OCI-M2 (cell line): ENCODE results near the gene ZYG11B.
"Not testable (repeated sequence)": the region's sequence is repeated elsewhere in the genome, so short reads cannot be mapped to it uniquely, and the experiment has no call there.

Source experiments
- DNase-seq: peaks from one replicate; lab custom pipeline; 2025; ENCODE audit not compliant: unreplicated experiment; lab: John Stamatoyannopoulos, UW

The ZYG11B gene

GRCh38 chr1:52706941-52707926, 19.0 kb upstream of the ZYG11B start:
- no peak for DNase-seq

DNA sequence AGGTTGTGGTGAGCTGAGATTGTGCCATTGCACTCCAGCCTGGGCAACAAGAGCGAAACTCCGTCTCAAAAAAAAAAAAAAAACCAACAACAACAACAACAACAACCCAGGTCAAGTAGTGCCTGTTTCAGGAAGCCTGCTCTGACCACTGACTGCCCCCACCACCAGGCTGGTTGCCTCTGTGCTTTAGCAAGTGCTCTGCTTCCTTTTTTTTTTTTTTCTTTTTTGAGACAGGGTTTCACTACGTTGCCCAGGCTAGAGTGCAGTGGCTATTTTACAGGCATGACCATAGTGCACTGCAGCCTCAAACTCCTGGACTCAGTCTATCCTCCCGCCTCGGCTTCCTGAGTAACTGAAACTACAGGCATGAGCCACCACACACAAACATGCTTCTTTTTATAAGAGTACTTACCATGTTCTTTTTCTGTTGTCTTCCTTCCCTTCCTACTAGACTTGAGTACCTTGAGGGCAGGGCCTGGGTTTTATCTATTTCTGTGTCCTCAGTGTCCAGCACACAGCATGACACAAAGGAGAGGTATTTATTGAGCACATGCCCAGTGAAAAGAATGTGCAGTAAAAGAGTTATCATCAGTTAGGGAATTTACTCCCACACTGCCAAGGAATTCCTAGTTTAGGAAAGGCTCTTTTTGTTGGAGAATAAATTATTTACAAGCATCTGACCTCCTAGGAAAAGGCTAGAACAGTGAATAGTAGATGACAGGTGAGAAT, 18.2 kb upstream of the ZYG11B start:
- no peak for DNase-seq

GRCh38 chr1:52709016-52709415, 17.2 kb upstream of the ZYG11B start:
- no peak for DNase-seq

DNA sequence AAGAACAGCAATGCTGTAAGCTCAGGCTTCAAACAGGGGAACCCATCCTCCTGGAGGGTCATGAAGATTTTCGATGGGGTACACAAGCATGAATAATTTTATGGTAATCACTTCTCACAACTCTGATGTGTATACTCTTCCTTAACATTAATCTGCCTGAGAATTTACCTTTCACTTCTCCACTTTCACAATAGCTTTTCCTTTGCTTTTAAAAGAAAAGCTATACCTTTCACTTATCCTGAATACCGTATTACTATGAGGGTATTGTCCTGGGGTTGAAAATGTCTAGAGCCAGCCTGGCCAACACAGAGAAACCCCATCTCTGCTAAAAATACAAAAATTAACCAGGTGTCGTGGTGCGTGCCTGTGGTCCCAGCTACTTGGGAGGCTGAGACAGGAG, 12.7 kb upstream of the ZYG11B start:
- no peak for DNase-seq

- DNase-seq, result not testable (repeated sequence)
These were observed 11.0 kb upstream of the ZYG11B start for GRCh38 chr1:52715296-52715695.

DNA sequence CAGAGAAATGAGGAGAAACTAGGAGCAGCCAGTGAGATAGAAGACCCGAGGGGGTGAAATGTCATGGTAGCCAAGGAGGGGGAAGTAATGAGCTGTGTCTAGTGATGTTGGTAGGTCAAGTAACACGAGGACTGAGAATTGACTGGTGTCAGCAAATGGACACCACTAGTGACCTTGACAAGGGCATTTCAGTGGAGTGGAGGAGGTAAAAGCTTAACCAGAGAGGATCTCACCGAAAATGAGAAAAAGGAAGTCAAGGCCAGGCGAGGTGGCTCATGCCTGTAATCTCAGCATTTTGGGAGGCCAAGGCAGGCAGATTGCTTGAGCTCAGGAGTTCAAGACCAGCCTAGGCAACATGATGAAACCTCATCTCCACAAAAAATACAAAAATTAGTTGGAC, 3.0 kb upstream of the ZYG11B start:
- no peak for DNase-seq

GRCh38 chr1:52725903-52726264, 369 bp upstream of the ZYG11B start:
- no peak for DNase-seq

- DNase-seq, result no peak
These were observed 897 bp downstream of the ZYG11B start for GRCh38 chr1:52727114-52727586.

DNA sequence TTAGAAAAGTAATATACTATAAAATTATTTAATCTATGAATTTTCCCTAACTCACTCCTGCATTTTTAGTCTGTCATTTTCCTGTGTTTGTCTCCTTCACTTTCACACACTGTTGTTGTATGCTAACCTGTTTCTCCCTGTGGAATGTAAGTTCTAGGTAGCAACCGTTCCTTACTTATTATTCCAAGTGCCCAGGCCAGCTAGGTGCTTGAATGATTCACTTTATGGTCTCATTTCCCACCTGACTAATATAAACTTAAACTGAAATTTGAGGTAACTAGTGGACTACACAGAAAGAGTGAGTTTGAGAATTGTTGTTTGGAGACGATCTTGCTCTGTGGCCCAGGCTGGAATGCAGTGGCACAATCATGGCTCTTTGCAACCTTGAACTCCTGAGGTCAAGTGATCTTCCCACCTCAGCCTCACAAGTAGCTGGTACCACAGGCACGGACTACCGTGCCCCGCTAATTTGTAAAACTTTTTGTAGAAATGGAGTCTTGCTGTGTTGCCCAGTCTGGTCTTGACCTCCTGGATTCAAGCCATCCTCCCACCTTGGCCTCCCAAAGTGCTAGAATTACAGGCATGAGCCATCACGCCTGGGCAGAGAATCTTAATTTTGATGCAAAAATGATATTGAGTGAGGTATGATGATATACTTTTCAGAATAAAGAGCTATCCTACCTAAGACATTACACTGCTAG, 1.9 kb downstream of the ZYG11B start:
- DNase-seq, result no peak

GRCh38 chr1:52733368-52733767, 7.1 kb downstream of the ZYG11B start:
- no peak for DNase-seq

- DNase-seq, result not testable (repeated sequence)
These were observed 9.1 kb downstream of the ZYG11B start for GRCh38 chr1:52735371-52735770.

- no peak for DNase-seq
These were observed 11.9 kb downstream of the ZYG11B start for GRCh38 chr1:52738148-52738547.

DNA sequence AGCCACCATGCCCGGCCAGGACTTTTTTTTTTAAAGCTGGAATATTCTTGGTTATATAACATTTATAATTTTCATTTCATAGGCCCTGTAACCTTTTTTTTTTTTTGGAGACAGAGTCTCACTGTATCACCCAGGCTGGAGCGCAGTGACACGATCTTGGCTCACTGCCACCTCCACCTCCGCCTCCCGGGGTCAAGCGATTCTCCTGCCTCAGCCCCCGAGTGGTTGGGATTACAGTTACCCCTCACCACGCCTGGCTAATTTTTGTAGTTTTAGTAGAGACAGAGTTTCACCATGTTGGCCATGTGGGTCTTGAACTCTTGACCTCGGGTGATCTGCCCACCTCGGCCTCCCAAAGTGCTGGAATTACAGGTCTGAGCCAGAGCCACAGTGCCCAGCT, 12.6 kb downstream of the ZYG11B start:
- DNase-seq, result no peak

DNA sequence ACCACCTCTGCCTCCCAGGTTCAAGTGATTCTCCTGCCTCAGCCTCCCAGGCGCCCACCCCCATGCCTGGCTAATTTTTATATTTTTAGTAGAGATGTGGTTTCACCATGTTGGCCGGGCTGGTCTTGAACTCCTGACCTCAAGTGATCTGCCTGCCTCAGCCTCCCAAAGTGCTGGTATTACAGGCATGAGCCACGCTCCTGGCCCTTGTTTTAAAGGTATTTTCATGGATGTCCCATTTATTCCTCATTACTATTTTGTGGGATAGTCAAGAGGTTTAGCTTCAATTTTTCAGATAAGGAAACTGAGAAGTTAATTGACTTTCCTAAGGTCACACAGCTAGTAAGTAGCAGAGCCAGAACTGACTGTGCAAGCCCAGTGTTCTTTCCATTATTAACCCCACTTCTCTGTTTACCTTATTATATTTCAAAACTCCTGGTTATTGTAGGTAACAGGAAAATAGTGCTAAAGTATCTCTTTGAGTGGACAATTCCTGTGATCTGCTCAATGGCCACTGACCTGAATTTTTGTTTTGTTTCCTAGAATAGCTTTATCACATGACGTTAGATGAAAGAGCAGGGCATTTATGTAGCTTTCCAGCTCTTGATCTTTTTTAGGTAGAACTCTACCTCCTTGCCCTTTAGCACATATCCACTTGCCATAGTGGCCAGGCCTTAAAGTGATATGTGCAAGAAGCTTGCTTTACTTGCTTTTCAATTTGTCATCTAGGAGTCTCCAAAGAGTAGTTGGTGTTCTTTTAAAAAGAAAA, 13.6 kb downstream of the ZYG11B start:
- DNase-seq, result no peak

GRCh38 chr1:52741259-52741658, 15.0 kb downstream of the ZYG11B start:
- no peak for DNase-seq

GRCh38 chr1:52746189-52746588, 19.9 kb downstream of the ZYG11B start:
- DNase-seq, result no peak

DNA sequence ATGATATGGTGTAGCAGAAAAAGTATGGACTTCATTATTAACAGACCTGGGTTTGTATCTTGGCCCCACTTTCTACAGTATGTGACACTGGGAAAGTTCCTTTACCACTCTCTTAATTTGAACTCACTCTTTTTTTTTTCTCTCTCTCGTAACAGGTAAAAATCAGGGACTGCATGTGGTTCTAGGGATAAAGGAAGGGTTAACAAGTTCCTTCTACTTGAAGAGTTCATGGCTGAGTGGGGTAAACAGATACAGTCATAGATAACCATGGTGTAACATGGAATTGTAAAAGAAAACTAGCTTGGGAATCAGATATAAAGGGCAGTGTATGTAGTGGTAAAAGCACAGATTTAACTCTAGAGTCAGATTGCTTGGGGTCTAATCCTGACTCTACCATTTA, 21.2 kb downstream of the ZYG11B start:
- DNase-seq, result no peak

GRCh38 chr1:52748119-52748518, 21.9 kb downstream of the ZYG11B start:
- DNase-seq, result no peak

DNA sequence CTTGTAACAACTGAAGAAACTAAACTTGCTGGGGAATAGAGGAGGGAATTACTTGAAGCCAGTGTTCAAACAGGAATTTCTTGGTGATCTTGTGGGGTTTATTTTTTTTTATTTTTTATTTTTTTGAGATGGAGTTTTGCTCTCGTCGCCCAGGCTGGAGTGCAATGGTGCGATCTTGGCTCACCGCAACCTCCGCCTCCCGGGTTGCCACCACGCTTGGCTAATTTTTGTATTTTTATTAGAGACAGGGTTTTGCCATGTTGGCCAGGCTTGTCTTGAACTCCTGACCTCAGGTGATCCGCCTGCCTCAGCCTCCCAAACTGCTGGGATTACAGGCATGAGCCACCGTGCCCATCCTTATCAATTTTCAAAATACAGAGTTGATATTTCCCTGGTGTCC, 23.2 kb downstream of the ZYG11B start:
- not testable (repeated sequence) for DNase-seq

DNA sequence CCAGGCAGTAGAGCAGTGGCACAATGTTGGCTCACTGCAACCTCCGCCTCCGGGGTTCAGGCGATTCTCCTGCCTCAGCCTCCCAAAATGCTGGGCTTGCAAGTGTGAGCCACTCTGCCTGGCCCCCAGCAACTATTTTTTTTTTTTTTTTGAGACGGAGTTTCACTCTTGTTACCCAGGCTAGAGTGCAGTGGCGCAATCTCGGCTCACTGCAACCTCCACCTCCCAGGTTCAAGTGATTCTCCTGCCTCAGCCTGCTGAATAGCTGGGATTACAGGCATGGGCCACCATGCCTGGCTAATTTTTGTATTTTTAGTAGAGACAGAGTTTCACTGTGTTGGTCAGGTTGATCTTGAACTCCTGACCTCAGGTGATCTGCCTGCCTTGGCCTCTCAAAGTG, 23.9 kb downstream of the ZYG11B start:
- DNase-seq, result not testable (repeated sequence)
